Activated CD8-positive, alpha-beta T cell treated with anti-CD3 and anti-CD28 coated beads for 36 hours (primary cell): ENCODE measurements around the gene C1QTNF8. TPM values are rescaled to one million over a fixed set of nuclear protein-coding genes. Genes with fewer than 3 reads are reported as not detected.

Experiments used
- ATAC-seq: fragments of 200-7000 bp; cut with Tn5 transposase; one replicate; pipeline ENCODE4 v1.10.0; 2021; ENCODE audit warnings: mild to moderate bottlenecking, moderate library complexity
- CTCF ChIA-PET: fragments of 350-600 bp; sonication (Branson Sonifier 250); formaldehyde crosslinking; loops from one replicate; lab custom pipeline; 2021; ENCODE audit warnings: antibody characterized with exemption; lab: Charles Lee
- POLR2A ChIA-PET: fragments of 350-600 bp; sonication (Branson Sonifier 250); formaldehyde crosslinking; loops from one replicate; lab custom pipeline; 2021; ENCODE audit warnings: antibody characterized with exemption; lab: Charles Lee
- DNase-seq: peaks from one replicate; pipeline ENCODE4 v3.0.0-alpha.2; 2020
- H3K27ac Mint-ChIP-seq: one replicate; pipeline ENCODE4 v1.8.0; 2021; ENCODE audit warnings: mild to moderate bottlenecking, mixed read lengths
- H3K27me3 Mint-ChIP-seq: one replicate; pipeline ENCODE4 v1.8.0; 2021; ENCODE audit warnings: mixed read lengths
- H3K36me3 Mint-ChIP-seq: one replicate; pipeline ENCODE4 v1.8.0; 2021; ENCODE audit warnings: low read depth, mixed read lengths
- H3K4me1 Mint-ChIP-seq: one replicate; pipeline ENCODE4 v1.8.0; 2021; ENCODE audit warnings: low read depth, mixed read lengths
- H3K4me3 Mint-ChIP-seq: one replicate; pipeline ENCODE4 v1.8.0; 2021; ENCODE audit warnings: mild to moderate bottlenecking, moderate library complexity, mixed read lengths
- H3K9me3 Mint-ChIP-seq: one replicate; pipeline ENCODE4 v1.8.0; 2021; ENCODE audit warnings: mixed read lengths
- CTCF ChIP-seq: fragments of 200-600 bp; IDR thresholded peaks from one replicate; pipeline ENCODE4 v1.8.0; 2022; ENCODE audit warnings: antibody characterized with exemption, mild to moderate bottlenecking
- intact Hi-C: fragments of 100-400 bp; cut with micrococcal nuclease; formaldehyde crosslinking; loops from one replicate; pipeline ENCODE4 v1.10.0; 2022
- total RNA-seq, 2 experiments: library from RNA; stranded (reverse); gene quantifications; one replicate each; pipeline ENCODE4 v1.2.3, GENCODE V29; 2021

Gene C1QTNF8
- total RNA-seq, 2 experiments from 2014 or later, result not detected

- Mint-ChIP-seq H3K27ac (no peak overlapping the region), H3K27me3 (peaks cover 8% of the 10 kb centered on the region), H3K36me3 (no peaks in the 10 kb centered on the region), H3K4me1 (no peaks in the 10 kb centered on the region), H3K9me3 (no peaks in the 10 kb centered on the region), H3K4me3 (no peak overlapping the region)
- ChIA-PET POLR2A (no interaction called here), CTCF (interaction anchor here (0.8 to 1.1 kb wide), 4 partner anchors 127 to 396 kb away, joined by 3 to 4 read pairs (median 3); no protein-coding TSS in a partner anchor)
- ATAC-seq, result no peak
- DNase-seq, result no peak
- no peak for TF ChIP-seq CTCF
- intact Hi-C loops, result no loop called here
Measured at GRCh38 chr16:1103636-1103980, 7.6 kb upstream of the C1QTNF8 start.

- Mint-ChIP-seq H3K4me1 (no peaks in the 10 kb centered on the region), H3K4me3 (no peak overlapping the region), H3K36me3 (no peaks in the 10 kb centered on the region), H3K27me3 (peaks cover 5% of the 10 kb centered on the region), H3K9me3 (no peaks in the 10 kb centered on the region), H3K27ac (no peak overlapping the region)
- ChIA-PET POLR2A (no interaction called here), CTCF (interaction anchor here (0.8 to 1.1 kb wide), 6 partner anchors 84 to 396 kb away, joined by 3 to 4 read pairs (median 3); no protein-coding TSS in a partner anchor)
- DNase-seq, result peak; percentile 74
- intact Hi-C loops, result no loop called here
- peak; percentile 57 for TF ChIP-seq CTCF
- ATAC-seq, result peak; percentile 86
Measured at GRCh38 chr16:1102921-1103635, 7.0 kb upstream of the C1QTNF8 start.

- intact Hi-C loops, result no loop called here
- CTCF ChIA-PET, result interaction anchor here (1.0 kb wide), 1 partner anchor 83 kb away, joined by 3 read pairs; no protein-coding TSS in a partner anchor
Measured at GRCh38 chr16:1102333-1102700, 6.3 kb upstream of the C1QTNF8 start.

GRCh38 chr16:1101573-1102332 lies 5.7 kb upstream of the C1QTNF8 start:
- H3K4me1 Mint-ChIP-seq, result no peaks in the 10 kb centered on the region
- intact Hi-C loops, result no loop called here
- H3K4me3 Mint-ChIP-seq, result no peak overlapping the region
- ATAC-seq, result no peak
- H3K36me3 Mint-ChIP-seq, result no peaks in the 10 kb centered on the region
- H3K9me3 Mint-ChIP-seq, result no peaks in the 10 kb centered on the region
- ChIA-PET CTCF (no interaction called here), POLR2A (no interaction called here)
- no peak overlapping the region for H3K27ac Mint-ChIP-seq
- H3K27me3 Mint-ChIP-seq, result peaks cover 5% of the 10 kb centered on the region
- no peak for TF ChIP-seq CTCF
- no peak for DNase-seq

More at GRCh38 chr16:1102333-1102700, 6.3 kb upstream of the C1QTNF8 start:
- Mint-ChIP-seq H3K4me1 (no peaks in the 10 kb centered on the region), H3K9me3 (no peaks in the 10 kb centered on the region), H3K36me3 (no peaks in the 10 kb centered on the region), H3K27me3 (peaks cover 5% of the 10 kb centered on the region), H3K4me3 (no peak overlapping the region), H3K27ac (no peak overlapping the region)
- no peak for TF ChIP-seq CTCF
- DNase-seq (no peak), ATAC-seq (no peak)
- POLR2A ChIA-PET, result no interaction called here

GRCh38 chr16:1101133-1101532 lies 5.1 kb upstream of the C1QTNF8 start:
- Mint-ChIP-seq H3K27me3 (peaks cover 5% of the 10 kb centered on the region), H3K9me3 (no peaks in the 10 kb centered on the region), H3K36me3 (no peaks in the 10 kb centered on the region), H3K4me3 (no peak overlapping the region), H3K4me1 (no peaks in the 10 kb centered on the region), H3K27ac (no peak overlapping the region)
- intact Hi-C loops, result no loop called here
- no peak for ATAC-seq
- POLR2A ChIA-PET, result interaction anchor here (1.0 kb wide), 1 partner anchor 353 kb away, joined by 3 read pairs; no protein-coding TSS in a partner anchor
- no peak for DNase-seq
- CTCF ChIA-PET, result interaction anchor here (1.4 kb wide), 1 partner anchor 93 kb away, joined by 3 read pairs; no protein-coding TSS in a partner anchor
- no peak for TF ChIP-seq CTCF
